GM19438 (cell line): ENCODE measurements around the gene TAS2R31.
A peak's percentile ranks its signal among the peaks of the same experiment; 100 is the strongest.
"Not testable (repeated sequence)": the region's sequence is repeated elsewhere in the genome, so short reads cannot be mapped to it uniquely, and the experiment has no call there.

ENCODE experiments used
- ATAC-seq: cut with Tn5 transposase; IDR thresholded peaks from one replicate; pipeline ENCODE4 v1.9.1; 2021; ENCODE audit warnings: low read depth; ENCODE audit not compliant: unreplicated experiment

The TAS2R31 gene, protein sequence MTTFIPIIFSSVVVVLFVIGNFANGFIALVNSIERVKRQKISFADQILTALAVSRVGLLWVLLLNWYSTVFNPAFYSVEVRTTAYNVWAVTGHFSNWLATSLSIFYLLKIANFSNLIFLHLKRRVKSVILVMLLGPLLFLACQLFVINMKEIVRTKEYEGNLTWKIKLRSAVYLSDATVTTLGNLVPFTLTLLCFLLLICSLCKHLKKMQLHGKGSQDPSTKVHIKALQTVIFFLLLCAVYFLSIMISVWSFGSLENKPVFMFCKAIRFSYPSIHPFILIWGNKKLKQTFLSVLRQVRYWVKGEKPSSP

DNA sequence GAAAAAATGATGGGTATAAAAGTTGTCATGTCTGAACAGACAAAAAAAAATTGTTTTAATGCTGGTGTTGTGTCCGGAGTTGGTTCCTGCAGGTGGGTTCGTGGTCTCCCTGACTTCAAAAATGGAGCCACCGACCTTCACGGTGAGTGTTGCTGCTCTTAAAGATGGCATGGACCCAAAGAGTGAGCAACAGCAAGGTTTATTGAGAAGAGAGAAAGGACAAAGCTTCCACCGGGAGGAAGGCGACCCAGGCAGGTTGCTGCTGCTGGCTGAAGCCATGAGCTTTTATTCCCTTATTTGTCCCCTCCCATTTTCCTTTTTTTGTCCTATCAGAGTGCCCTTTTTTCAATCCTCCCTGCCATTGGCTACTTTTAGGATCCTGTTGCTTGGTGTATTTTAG is at the start of gene TAS2R31:
TSS of gene TAS2R31 (minus strand) at position 101 of the 400 bp plus-strand sequence. CDS start at position 29, 72 bp downstream.
- no peak for ATAC-seq

DNA sequence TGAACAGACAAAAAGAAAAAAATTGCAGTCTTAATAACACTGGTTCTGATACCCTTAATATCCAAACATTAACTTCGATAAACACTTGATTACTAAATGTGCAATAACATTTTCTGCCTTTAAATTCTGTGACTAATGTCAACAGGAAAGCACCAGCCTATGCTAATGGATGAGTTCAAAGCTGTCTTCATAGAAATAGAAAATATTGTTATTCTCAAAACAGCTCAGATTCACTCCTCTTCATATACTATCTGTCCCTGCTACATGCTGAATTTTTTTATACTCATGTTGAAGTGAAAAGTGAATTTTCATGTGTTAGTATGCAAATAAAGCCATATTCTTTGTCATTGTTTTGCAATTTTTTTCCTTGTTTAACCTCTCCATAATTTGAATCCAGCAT is 47.0 kb upstream of the TAS2R31 start:
- ATAC-seq = no peak

DNA sequence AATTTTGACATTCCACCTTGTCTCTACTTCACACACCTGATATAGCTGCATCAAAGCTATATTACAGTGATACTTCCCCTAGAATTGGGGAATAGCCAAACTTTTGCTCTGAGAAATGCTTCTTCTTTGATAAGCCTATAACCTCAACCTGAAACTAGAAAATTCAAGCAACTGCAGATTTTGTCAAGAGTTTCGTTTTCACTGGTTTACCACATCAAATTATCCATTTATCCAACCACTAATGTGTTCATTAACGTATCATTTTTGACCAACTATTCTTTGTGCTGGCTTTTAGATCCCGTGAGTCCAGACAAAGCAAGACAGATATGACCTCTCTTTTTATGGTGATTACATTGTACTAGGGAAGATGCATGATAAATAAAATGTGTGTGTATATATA is 44.4 kb upstream of the TAS2R31 start:
- ATAC-seq = peak; percentile 66

DNA sequence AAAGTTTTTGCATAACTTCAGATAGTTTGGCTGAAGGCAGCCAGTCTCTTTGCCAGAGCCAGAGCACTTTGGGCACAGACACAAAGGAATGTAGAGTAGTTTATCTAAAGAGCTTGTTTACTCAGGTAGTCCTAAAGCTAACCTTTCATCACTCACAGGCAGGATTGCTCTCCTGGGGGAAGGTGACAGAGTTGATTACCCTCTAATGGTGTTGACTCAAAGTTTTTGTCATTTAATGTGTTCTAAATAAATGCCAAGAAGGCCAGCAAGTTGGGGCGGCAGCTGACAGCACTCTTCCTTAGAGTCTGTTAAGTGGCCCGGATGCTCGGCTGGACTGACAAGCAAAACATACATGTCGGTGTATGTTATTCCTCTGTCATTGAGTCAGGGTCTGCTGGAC is 40.2 kb upstream of the TAS2R31 start:
- ATAC-seq = no peak

DNA sequence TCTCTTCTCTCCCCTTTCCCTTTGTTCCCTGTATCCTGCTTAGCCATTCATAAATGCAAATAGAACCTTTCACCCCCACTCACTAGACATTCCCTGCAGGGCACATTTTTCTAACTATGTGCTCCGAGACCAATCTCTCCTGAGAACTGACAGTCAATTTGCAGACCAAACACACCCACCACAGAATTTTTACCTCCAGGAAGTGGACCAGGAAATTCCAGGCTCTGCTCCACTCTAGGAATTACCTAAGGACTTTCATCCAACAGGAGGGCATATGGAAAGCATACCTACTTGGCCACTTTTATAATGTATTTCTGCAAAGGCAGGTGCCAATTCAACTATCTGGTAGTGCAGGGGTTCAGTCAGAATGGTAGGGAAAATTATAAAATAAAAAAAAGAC is 39.8 kb upstream of the TAS2R31 start:
- ATAC-seq = no peak

DNA sequence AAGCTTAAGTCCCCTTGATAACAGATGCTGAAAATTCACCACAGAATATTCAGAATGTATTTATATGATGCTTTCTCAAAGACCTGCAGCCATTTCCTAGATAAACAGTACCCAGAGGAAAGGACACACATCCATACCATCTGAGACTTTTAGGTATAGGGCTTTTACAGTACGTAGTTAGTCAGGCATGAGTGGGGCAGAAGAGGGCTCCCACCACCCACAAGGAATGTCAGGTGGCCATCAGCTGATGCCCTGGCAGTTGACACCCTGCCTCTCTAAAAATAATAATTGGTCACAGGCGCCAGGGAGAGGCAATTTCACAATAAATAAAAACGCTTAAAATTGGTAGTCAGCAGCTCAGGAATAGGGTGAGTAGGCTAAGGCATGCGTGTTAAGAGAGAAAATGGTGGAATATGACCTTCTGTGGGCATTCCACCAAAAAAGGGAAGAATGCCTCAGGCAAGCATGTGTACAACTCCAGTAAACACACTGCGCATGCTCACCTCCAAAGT is 38.7 kb upstream of the TAS2R31 start:
- ATAC-seq = no peak

DNA sequence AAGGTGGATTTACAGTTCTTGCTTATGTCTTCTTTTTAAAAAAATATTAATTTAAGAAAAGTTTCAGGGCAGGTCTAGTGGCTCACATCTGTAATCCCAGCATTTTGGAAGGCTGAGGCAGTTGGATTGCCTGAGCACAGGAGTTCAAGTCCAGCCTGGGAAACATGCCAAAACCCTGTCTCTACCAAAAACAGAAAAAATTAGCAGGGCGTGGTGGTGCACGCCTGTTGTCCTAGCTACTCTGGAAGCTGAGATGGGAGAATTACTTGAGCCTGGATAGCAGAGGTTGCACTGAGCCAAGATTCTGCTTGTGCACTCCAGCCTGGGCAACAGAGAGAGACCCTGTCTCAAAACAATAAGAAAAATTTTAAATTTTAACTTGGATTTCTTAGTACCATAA is 36.3 kb upstream of the TAS2R31 start:
- no peak for ATAC-seq

DNA sequence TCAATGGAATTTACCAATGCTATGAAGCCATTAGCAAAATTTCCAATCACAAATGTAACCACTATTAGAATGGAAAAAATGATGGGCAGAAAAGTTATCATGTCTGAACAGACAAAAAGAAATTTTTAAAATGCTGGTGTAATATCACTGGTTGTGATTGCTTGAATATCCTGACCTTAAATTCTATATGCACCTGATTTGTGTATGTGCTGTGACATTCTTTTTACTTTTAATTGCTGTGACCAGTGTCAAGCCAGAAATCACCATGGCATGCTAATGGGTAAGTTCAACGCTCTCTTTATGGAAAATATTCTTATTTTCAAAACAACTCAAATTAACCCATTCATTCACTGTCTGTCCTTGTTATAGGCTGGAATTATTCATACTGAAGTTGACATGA is 31.0 kb upstream of the TAS2R31 start, which contains the start of gene TAS2R46:
TSS of gene TAS2R46 (minus strand) at position 101 of the 400 bp plus-strand sequence. CDS start at position 101, 0 bp downstream.
- not testable (repeated sequence) for ATAC-seq

DNA sequence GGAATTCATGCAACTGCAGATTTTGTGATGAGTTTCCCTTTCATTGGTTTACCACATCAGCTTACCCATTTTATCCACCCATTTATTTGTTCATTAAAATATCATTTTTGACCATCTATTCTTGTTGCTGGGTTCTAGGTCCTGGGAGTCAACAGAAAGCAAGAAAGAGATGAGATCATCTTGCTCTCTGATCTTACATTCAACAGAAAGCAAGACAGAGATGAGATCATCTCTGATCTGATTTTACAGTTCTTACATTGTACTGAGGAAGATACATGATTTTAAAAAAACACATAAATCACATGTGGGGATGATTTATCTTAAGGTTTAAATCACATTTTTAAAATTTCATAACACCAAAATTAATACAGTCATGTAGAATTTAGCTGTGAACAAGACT is 28.6 kb upstream of the TAS2R31 start:
- no peak for ATAC-seq

DNA sequence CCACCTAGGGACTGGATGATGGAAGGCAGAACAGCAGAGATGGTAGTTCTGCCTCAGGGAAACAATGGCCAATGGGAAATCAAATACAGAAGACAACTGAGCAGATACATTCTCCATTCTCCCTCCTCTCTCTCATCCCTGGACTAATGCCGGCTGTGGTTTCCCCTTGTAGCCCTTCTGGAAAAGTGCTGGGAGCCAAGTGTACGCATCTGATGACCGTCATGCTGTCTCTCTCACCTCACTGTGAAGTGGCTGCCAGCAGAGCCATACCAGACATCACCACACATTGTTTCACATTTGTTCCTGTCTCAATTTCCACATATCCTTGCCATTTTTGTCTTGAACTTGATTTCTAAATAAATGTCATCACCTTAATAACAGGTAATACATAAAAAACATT is 27.8 kb upstream of the TAS2R31 start:
- no peak for ATAC-seq

DNA sequence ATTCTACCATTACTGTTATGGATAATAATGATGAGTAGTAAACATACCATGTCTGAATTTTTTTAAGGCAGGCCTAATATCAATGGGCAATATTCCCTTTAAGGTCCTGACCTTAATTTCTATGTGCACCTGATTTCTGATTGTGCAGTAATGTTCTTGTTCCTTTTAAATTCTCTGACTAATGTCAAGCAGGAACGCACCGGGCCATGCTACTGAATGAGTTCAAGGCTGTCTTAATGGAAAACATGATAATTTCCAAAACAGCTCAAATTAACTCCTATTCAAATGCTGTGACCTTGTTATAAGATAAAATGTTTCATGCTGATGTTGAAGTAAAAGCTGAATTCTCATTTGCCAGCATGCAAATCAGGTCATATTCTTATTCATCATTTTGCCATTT is 24.1 kb upstream of the TAS2R31 start:
- ATAC-seq = no peak

DNA sequence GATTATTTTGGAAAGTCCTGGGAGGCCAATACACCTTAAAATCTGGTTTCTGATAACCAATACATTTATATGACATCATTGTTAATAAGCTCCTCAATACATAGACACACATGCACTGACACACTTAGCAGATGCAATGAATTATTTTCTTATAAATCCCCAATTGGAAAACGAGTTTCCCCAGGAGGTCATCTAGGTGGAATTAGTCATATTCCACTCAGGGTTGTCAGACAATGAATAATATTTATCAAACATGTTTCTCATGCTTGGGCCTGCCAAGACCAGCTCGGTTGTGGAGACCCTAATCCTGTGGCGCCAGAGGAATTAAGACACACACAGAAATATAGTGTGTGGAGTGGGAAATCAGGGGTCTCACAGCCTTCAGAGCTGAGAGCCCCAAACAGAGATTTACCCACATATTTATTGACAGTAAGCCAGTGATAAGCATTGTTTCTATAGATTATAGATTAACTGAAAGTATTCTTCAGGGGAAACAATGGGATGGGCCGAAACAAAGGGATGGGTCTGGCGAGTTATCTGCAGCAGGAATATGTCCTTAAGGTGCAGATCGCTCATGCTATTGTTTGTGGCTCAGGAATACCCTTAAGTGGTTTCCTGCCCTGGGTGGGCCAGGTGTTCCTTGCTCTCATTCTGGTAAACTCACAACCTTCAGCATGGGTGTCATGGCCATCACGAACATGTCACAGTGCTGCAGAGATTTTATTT is 18.8 kb upstream of the TAS2R31 start:
- ATAC-seq = not testable (repeated sequence)

DNA sequence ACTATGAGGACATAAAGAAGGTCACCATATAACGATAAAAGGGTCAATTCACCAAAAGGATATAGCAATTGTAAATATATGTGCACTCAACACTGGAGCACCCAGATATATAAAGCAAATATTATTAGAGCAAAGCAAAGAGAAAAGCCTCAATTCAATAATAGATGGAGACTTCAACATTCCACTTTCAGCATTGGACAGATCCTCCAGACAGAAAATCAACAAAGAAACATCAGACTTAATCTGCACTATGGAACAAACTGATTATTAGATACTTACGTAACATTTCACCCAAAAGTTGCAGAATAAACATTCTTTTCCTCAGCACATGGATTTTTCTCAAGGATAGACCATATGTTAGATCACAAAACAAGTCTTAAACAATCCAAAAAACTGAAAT is 10.2 kb upstream of the TAS2R31 start:
- ATAC-seq = not testable (repeated sequence)

DNA sequence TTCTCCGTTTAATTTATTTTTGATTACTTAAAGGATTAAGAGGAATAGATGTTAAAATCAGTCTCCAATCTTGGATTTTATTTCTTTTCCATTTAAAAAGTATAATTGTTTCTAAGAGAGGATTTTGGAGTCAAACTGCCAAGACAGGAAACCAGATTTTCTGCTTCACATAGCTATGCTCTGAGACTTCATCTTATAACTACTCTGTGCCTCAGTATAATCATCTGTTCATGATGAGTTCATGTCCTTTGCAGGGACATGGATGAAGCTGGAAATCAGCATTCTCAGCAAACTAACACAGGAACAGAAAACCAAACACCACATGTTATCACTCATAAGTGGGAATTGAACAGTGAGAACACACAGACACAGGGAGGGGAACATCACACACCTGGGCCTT is 9.0 kb upstream of the TAS2R31 start:
- ATAC-seq = no peak

DNA sequence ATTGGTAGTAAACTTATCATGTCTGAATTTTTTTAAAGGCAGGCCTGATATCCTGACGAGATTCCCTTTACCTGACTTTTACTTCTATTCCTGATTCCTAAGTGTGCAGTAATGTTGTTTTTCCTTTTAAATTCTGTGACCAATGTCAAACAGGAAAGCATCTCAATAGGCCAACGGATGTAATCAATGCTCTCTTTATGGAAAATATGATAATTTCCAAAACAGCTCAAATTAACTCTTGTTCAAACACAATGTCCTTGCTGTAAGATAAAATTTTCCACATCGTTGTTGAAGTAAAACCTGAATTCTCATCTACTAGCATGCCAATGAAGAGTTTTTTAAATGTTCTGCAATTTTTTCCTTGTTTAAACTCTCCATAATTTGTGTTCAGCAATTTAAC is 8.0 kb upstream of the TAS2R31 start:
- ATAC-seq = no peak

DNA sequence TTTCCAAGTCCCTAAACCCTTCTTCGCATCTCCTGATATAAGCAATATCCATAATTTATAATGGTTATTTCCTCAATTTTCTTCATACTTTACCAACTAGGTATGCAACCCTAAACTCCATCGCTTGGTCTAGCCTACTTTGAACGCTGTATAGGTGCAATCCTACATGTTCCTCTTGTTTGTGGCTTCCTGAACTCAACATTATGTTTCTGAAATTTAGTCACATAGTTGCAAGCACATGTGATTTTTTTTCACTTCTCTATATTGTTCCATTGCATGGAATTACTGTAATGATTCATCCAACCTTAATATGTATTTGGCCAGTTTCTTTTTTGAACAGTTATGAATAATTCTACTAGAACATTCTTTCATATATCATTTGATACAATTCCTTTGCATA is 2.8 kb upstream of the TAS2R31 start:
- not testable (repeated sequence) for ATAC-seq

DNA sequence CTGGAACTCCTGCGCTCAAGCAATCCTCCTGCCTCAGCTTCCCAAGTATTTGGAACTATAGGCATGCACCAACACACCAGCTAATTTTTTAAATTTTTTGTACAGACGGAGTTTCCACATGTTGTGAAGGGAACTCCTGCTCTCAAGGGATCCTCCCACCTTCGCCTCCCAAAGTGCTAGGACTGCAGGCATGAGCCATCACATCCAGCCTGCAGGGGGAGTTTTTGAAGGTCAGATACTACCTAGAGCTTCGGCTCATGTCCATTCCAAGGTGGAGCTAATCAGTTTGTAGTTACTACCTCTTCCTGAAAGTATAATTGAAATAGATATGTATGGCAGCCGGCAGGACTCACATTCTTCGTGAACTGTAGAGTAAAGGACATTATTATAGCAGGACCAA is 5.1 kb downstream of the TAS2R31 start:
- no peak for ATAC-seq

DNA sequence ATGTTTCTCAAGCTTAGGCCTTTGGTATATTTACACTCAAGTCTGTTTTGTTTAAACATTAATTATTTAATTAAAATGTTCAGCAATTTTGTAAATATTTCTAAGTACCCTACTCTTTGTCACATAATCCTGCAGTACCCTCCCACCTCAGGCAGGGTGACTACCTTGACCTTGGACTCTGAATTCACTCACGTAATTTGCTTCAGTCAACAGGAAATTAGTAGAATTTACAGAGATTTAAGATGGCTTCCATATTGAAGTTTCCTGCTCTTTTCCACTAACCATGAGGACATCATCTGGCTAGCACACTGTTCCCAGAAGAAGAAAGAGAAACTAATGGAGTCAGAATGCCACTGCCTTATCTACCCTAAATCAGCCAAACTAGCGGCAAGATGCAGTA is 7.8 kb downstream of the TAS2R31 start:
- no peak for ATAC-seq

DNA sequence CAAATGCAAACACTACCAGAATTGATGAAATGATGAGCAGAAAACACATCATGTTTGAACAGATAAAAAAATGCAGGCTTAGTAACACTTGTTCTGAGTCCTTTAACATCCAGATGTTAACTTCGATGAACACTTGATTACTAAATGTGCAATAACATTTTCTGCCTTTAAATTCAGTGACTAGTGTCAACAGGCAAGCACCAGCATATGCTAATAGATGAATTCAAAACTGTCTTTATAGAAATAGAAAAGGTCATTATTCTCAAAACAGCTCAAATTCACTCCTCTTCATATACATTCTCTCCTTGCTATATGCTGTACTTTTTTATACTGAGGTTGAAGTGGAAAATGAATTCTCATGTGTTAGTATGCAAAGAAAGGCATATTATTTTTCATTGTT is 8.7 kb downstream of the TAS2R31 start, which contains the start of gene TAS2R19:
TSS of gene TAS2R19 (minus strand) at position 101 of the 400 bp plus-strand sequence. CDS start at position 52, 49 bp downstream.
- ATAC-seq = no peak

DNA sequence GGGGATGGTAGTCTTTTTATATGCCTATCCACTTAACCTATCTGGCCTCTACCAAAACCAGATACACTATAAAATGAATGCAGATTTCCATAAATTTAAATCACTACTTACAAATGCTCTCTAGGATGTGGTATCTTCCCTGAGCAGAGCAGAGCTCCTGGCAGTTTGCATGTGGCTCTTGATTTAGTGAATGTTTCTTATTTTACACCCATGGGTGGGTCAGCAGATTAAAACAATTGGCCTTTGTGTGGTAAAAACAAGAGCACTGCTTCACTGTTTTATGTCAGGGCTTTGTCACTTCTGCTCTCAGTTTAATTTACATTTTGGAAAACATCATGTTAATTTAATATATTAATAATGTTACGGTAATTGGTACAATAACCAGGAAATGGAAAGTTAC is 14.3 kb downstream of the TAS2R31 start:
- ATAC-seq = no peak

DNA sequence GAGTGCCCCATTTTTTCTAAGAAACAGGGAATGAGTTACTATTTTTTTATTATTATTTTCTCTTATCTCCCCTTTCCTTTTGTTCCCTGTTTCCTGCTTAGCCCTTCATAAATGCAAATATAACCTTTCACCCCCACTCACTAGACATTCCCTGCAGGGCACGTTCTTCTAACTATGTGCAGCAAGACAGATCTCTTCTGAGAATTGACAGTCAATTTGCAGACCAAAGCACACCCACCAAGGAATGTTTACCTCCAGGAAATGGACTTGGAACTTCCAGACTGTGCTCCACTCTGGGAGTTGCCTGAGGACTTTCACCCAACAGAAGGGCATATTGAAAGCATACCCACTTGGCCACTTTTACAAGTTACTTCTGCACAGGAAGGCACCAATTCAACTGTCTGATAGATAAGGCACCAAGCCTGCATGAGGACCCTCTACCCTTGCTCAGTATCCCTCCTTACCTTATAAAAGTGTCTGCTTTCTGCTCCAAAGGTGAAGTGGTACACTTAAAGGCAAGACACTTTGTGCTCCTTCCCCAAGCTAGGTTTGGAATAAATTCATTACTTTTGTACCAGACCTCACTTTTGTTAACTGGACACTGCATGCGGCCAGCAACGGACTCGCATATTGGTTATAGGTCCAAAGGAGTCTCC is 15.3 kb downstream of the TAS2R31 start:
- no peak for ATAC-seq
